K562 (cell line): ENCODE results near the gene GAL3ST2. TPM values are rescaled to one million over a fixed set of nuclear protein-coding genes. Genes with fewer than 3 reads are reported as not detected.

Experiments
- ATAC-seq: fragments of 200-7000 bp; cut with Tn5 transposase; 3 replicates; pipeline ENCODE4 v1.9.1; 2020; ENCODE audit warnings: moderate library complexity
- BruUV-seq: library from RNA; stranded (reverse); fragments of 400-500 nt; replicated peaks from 2 replicates; lab custom pipeline; 2021; lab: Mats Ljungman, UMichigan
- CTCF ChIA-PET: fragments of 300-600 bp; formaldehyde crosslinking; extraction: SDS; loops from one replicate; lab custom pipeline; 2021; ENCODE audit warnings: low intra/inter-chr PET ratio; lab: Yijun Ruan, JAX
- POLR2A ChIA-PET: fragments of 300-600, 350-650 bp; sonication (Branson Sonifier 250); formaldehyde crosslinking; extraction: SDS; loops from one replicate; lab custom pipeline; 2021; ENCODE audit warnings: antibody characterized with exemption, inconsistent platforms; lab: Yijun Ruan, JAX
- DNase-seq, 4 experiments: peaks; one replicate each; pipeline versions ENCODE4 v3.0.0 to v3.0.0-alpha.2; 2011 to 2018; ENCODE audit warnings: low spot score in 3 of 4, mixed read lengths in 3 of 4; ENCODE audit errors: extremely low read depth in 1 of 4
- FAIRE-seq: peaks from 2 replicates; lab custom pipeline; 2011; peaks lifted over from hg19 to GRCh38; lab: Jason Lieb, UNC
- H2AFZ ChIP-seq: 2 replicates; pipeline ENCODE4 v1.6.0; 2011; ENCODE audit warnings: low read depth, low read length, control low read depth, inconsistent platforms
- H3K27ac ChIP-seq: fragments of 200-600 bp; 3 replicates; pipeline ENCODE4 v1.8.0; 2011; ENCODE audit warnings: low read depth, mild to moderate bottlenecking, control low read depth, inconsistent platforms, low read length, moderate library complexity, mixed read lengths; ENCODE audit errors: extremely low read depth
- H3K27me3 ChIP-seq, 2 experiments: fragments of 300-600 bp in 1 of 2; 2 replicates in 1 of 2; 3 replicates in 1 of 2; pipeline versions ENCODE4 v1.6.0 to v1.8.0; 2011; ENCODE audit warnings: inconsistent platforms in 2 of 2, low read length in 2 of 2, mild to moderate bottlenecking in 1 of 2, mixed read lengths in 1 of 2, moderate library complexity in 1 of 2; ENCODE audit not compliant: control insufficient read depth in 2 of 2, insufficient read depth in 2 of 2
- H3K36me3 ChIP-seq: fragments of 300-600 bp; 3 replicates; pipeline ENCODE4 v1.8.0; 2011; ENCODE audit warnings: mild to moderate bottlenecking, low read length, inconsistent platforms; ENCODE audit not compliant: control insufficient read depth, insufficient read depth
- H3K4me1 ChIP-seq, 2 experiments: fragments of 200-600 bp in 1 of 2; replicated peaks in 1 of 2; 2 replicates in 1 of 2; 3 replicates in 1 of 2; pipeline versions ENCODE4 v1.5.1 to v1.8.0; 2011; ENCODE audit warnings: inconsistent platforms in 2 of 2, low read length in 2 of 2, mild to moderate bottlenecking in 1 of 2, mixed read lengths in 1 of 2, moderate library complexity in 1 of 2; ENCODE audit not compliant: control insufficient read depth in 2 of 2, insufficient read depth in 2 of 2
- H3K4me2 ChIP-seq: 2 replicates; pipeline ENCODE4 v1.6.1; 2011; ENCODE audit warnings: low read length, control low read depth, inconsistent platforms, mixed read lengths; ENCODE audit not compliant: insufficient read depth
- H3K4me3 ChIP-seq: fragments of 200-600 bp; sonication (generic), shearing (Covaris generic); 2 replicates; pipeline ENCODE4 v1.5.1; 2016; ENCODE audit warnings: control low read depth, inconsistent platforms
- H3K79me2 ChIP-seq: fragments of 200-600 bp; 3 replicates; pipeline ENCODE4 v1.8.0; 2011; ENCODE audit warnings: low read length, inconsistent platforms; ENCODE audit not compliant: control insufficient read depth, insufficient read depth
- H3K9ac ChIP-seq, 2 experiments: 2 replicates each; pipeline versions ENCODE4 v1.6.0 to v1.6.1; 2011; ENCODE audit warnings: low read depth in 2 of 2, low read length in 2 of 2, control low read depth in 1 of 2, inconsistent platforms in 1 of 2, mild to moderate bottlenecking in 1 of 2, mixed read lengths in 1 of 2; ENCODE audit not compliant: insufficient read depth in 1 of 2
- H3K9me1 ChIP-seq: one replicate; pipeline ENCODE4 v1.6.0; 2011; ENCODE audit warnings: inconsistent platforms, mild to moderate bottlenecking, low read length, moderate library complexity; ENCODE audit not compliant: control insufficient read depth, insufficient read depth
- H3K9me3 ChIP-seq: replicated peaks from 2 replicates; pipeline ENCODE4 v1.5.1; 2011; ENCODE audit warnings: low read depth, low read length, inconsistent platforms; ENCODE audit not compliant: control insufficient read depth, insufficient read depth
- H4K20me1 ChIP-seq: replicated peaks from 2 replicates; pipeline ENCODE4 v1.6.1; 2011; ENCODE audit warnings: low read length, inconsistent platforms, mixed read lengths; ENCODE audit not compliant: control insufficient read depth, insufficient read depth
- ATF7 ChIP-seq: fragments of 450-650 bp; IDR thresholded peaks from 2 replicates; pipeline ENCODE4 v1.7.1; 2014; ENCODE audit warnings: mild to moderate bottlenecking, moderate library complexity
- HMGN3 ChIP-seq: IDR thresholded peaks from 2 replicates; pipeline ENCODE4 v1.6.1; 2011; ENCODE audit warnings: borderline replicate concordance, low read depth, mild to moderate bottlenecking, mixed read lengths, low read length; ENCODE audit not compliant: insufficient read length; ENCODE audit errors: extremely low read depth
- PRDM10 ChIP-seq: fragments of 450-650 bp; IDR thresholded peaks from 2 replicates; pipeline ENCODE4 v1.6.1; 2018; ENCODE audit not compliant: partially characterized antibody
- SMARCC2 ChIP-seq: fragments of 450-650 bp; IDR thresholded peaks from 2 replicates; pipeline ENCODE4 v1.6.1; 2017; ENCODE audit warnings: antibody characterized with exemption, moderate library complexity, mild to moderate bottlenecking, low read depth
- SMARCE1 ChIP-seq: fragments of 450-650 bp; IDR thresholded peaks from 2 replicates; pipeline ENCODE4 v1.7.1; 2016; ENCODE audit warnings: mild to moderate bottlenecking
- TAF7 ChIP-seq: fragments of 450-650 bp; IDR thresholded peaks from 2 replicates; pipeline ENCODE4 v1.6.1; 2016; ENCODE audit warnings: missing genetic modification characterization, missing compliant biosample characterization
- ZKSCAN8 ChIP-seq: fragments of 200-800 bp; sonication (Bioruptor generic); IDR thresholded peaks from 2 replicates; pipeline ENCODE4 v1.6.1; 2016; ENCODE audit warnings: missing genetic modification characterization, missing compliant biosample characterization
- ZNF143 ChIP-seq: sonication (generic); formaldehyde crosslinking; IDR thresholded peaks from 2 replicates; pipeline ENCODE4 v1.9.0; 2022; ENCODE audit warnings: mild to moderate bottlenecking, missing genetic modification reagents
- ZNF324 ChIP-seq: fragments of 250-450 bp; sonication (Bioruptor Pico); IDR thresholded peaks from 2 replicates; pipeline ENCODE4 v1.4.0; 2020; ENCODE audit warnings: mild to moderate bottlenecking
- ZNF408 ChIP-seq: fragments of 250-450 bp; sonication (Bioruptor Pico); IDR thresholded peaks from 2 replicates; pipeline ENCODE4 v1.4.0; 2020; ENCODE audit warnings: low read depth, mild to moderate bottlenecking, moderate library complexity
- ZNF717 ChIP-seq: fragments of 250-450 bp; sonication (Bioruptor Pico); IDR thresholded peaks from 2 replicates; pipeline ENCODE4 v1.5.0; 2021
- WGBS: fragments of 100-300 bp; shearing (Covaris generic); methylation state at CpG from one replicate; pipeline ENCODE4 v1.1.6; 2016; ENCODE audit warnings: low coverage, mixed read lengths; ENCODE audit not compliant: insufficient coverage; ENCODE audit errors: missing lambda C conversion rate; 5-methylcytosine and 5-hydroxymethylcytosine counted together
- in situ Hi-C: fragments of 300-500 bp; cut with MboI; formaldehyde crosslinking; loops from 4 replicates; pipeline ENCODE4 v1.15.0; 2018; ENCODE audit warnings: inconsistent platforms, mixed read lengths
- intact Hi-C: fragments of 100-400 bp; cut with micrococcal nuclease; formaldehyde crosslinking; loops from 2 replicates; pipeline ENCODE4 v1.14.2; 2022
- polyA plus RNA-seq, 8 experiments: library from polyadenylated mRNA; depleted of rRNA in 4 of 8; stranded (reverse) in 5 of 8; unstranded in 3 of 8; fragments of >200 nt; fragmentation: Nextera tagmentation in 2 of 8; fragmentation: Illumina TruSeq in 1 of 8; extraction: Ambion mirVana in 2 of 8; extraction: Trizol in 1 of 8; gene quantifications; 2 replicates each; pipeline versions ENCODE4 v1.2.1 to v1.2.3, GENCODE V29; 2011 to 2014; ENCODE audit warnings: inconsistent platforms in 1 of 8, missing spikeins in 1 of 8
- total RNA-seq, 7 experiments: library from RNA; depleted of rRNA in 6 of 7; stranded (reverse); fragments of >200 nt in 6 of 7; fragmentation: Illumina TruSeq in 2 of 7; extraction: Trizol in 2 of 7; gene quantifications; 2 replicates each; pipeline versions ENCODE4 v1.2.1 to v1.2.3, GENCODE V29; 2011 to 2021; ENCODE audit warnings: low replicate concordance in 1 of 7
- TF ChIP-seq, protein P1 (sequence below), 2 experiments: IDR thresholded peaks in 1 of 2; conservative IDR thresholded peaks in 1 of 2; 2 replicates each; pipeline ENCODE4 v1.6.1; 2016; ENCODE audit warnings: low read depth in 2 of 2, mild to moderate bottlenecking in 1 of 2, missing compliant biosample characterization in 1 of 2, missing genetic modification characterization in 1 of 2, moderate library complexity in 1 of 2
- TF ChIP-seq, protein P2 (sequence below): sonication (generic); formaldehyde crosslinking; IDR thresholded peaks from 2 replicates; pipeline ENCODE4 v1.8.0; 2022; ENCODE audit warnings: missing genetic modification reagents, mild to moderate bottlenecking, moderate library complexity, borderline replicate concordance

Gene GAL3ST2
- total and polyA plus RNA-seq, 9 of the 15 experiments (the other 6 are each of a cell fraction or from before 2014, with no cell fraction given) = 0.42 TPM; not detected in 8

DNA sequence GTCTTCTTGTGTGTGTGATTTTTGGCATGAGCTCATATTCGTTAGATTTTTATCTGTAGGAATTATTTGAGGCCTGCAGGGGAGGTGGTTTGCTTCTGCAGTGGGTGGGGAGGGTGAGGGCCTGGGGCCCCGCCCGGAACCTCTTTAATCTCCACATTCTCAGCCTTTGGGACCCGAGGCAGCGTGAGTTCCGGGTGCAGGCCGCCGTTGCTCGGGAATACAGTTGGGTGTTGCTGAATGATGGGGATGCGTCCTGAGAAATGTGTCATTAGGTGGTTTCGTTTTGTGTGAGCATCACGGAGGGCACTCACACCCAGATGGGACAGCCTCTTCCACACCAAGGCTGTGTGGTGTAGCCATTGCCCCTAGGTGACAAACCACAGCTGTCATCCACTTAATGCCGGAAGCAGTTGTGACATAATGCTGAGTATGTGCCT lies 13.7 kb upstream of the GAL3ST2 start:
- Histone ChIP-seq H3K4me2 (no peak overlapping the region), H2AFZ (no peak overlapping the region), H3K9me3 (no peaks in the 10 kb centered on the region), H3K27me3 (no peaks in the 10 kb centered on the region), H3K9ac (no peak overlapping the region), H3K36me3 (peaks cover 27% of the 10 kb centered on the region; the same call in 2 of the 3 replicates), H3K4me1 (peaks cover 13 to 23% of the 10 kb centered on the region in 2 experiments), H3K27ac (peak overlapping the region; percentile 36; the same call in 1 of the 3 replicates), H3K9me1 (no peaks in the 10 kb centered on the region), H4K20me1 (no peaks in the 10 kb centered on the region), H3K4me3 (no peak overlapping the region), H3K79me2 (no peaks in the 10 kb centered on the region)
- intact Hi-C loops (no loop called here), in situ Hi-C loops (no loop called here)
- CTCF ChIA-PET = no interaction called here
- POLR2A ChIA-PET = interaction anchor here (0.7 to 1.4 kb wide), 2 partner anchors 8 to 76 kb away, joined by 3 read pairs; no protein-coding TSS in a partner anchor
- FAIRE-seq (no peak), ATAC-seq (peak; percentile 77), DNase-seq (peak; percentile 36 to 44 (median 40))
- no TSS peak for BruUV-seq
- WGBS = 53% methylated on average over 5 of the region's 13 CpGs
- TF ChIP-seq SMARCC2 (no peak), HMGN3 (no peak), ZNF143 (CRISPR knock-in tag) (no peak), ZNF717 (CRISPR knock-in tag) (no peak), ZKSCAN8 (no peak), ZNF324 (CRISPR knock-in tag) (no peak), ATF7 (peak; percentile 21; the same call in 1 of the 2 replicates), SMARCE1 (0 out of 2 replicates have a peak, but pooled peaks have one; percentile 9), TAF7 (tag) (no peak), ZNF408 (no peak), PRDM10 (no peak)
- TF ChIP-seq, protein P1, sequence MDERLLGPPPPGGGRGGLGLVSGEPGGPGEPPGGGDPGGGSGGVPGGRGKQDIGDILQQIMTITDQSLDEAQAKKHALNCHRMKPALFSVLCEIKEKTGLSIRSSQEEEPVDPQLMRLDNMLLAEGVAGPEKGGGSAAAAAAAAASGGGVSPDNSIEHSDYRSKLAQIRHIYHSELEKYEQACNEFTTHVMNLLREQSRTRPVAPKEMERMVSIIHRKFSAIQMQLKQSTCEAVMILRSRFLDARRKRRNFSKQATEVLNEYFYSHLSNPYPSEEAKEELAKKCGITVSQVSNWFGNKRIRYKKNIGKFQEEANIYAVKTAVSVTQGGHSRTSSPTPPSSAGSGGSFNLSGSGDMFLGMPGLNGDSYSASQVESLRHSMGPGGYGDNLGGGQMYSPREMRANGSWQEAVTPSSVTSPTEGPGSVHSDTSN (CRISPR knock-in tag; IDR thresholded peaks at IDR 0.05; ENCODE audit: low read depth) = no peak
- TF ChIP-seq, protein P1 (tag; conservative IDR thresholded peaks at IDR 0.05; ENCODE audit: low read depth) = no peak
- TF ChIP-seq, protein P2, sequence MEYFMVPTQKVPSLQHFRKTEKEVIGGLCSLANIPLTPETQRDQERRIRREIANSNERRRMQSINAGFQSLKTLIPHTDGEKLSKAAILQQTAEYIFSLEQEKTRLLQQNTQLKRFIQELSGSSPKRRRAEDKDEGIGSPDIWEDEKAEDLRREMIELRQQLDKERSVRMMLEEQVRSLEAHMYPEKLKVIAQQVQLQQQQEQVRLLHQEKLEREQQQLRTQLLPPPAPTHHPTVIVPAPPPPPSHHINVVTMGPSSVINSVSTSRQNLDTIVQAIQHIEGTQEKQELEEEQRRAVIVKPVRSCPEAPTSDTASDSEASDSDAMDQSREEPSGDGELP (CRISPR knock-in tag) = peak; percentile 10; the same call in 1 of the 2 replicates
